Cardiac muscle cell (in vitro differentiated cells and primary cell): ENCODE data around the gene RRAGB. TPM values are rescaled to one million over a fixed set of nuclear protein-coding genes. Genes with fewer than 3 reads are reported as not detected.

Experiments used
- DNase-seq, 2 donors: peaks; one replicate each; pipeline versions ENCODE4 v3.0.0 to v3.0.0-alpha.2; 2010 to 2017; ENCODE audit warnings: low read depth in 1 of 2, low spot score in 1 of 2
- H3K27ac ChIP-seq: fragments of 200-600 bp; sonication (generic); 2 replicates; pipeline ENCODE4 v1.5.1; 2016
- H3K27me3 ChIP-seq: fragments of 200-600 bp; sonication (generic); 2 replicates; pipeline ENCODE4 v1.6.0; 2016; ENCODE audit warnings: control low read depth
- H3K36me3 ChIP-seq: fragments of 200-600 bp; sonication (generic); 2 replicates; pipeline ENCODE4 v1.5.1; 2016; ENCODE audit warnings: control low read depth
- H3K4me1 ChIP-seq: fragments of 200-600 bp; sonication (generic); 2 replicates; pipeline ENCODE4 v1.8.1; 2017; ENCODE audit warnings: low read depth, mild to moderate bottlenecking, mixed run types
- H3K4me3 ChIP-seq: fragments of 200-600 bp; sonication (generic); 2 replicates; pipeline ENCODE4 v1.5.1; 2016; ENCODE audit warnings: mild to moderate bottlenecking
- H3K9me3 ChIP-seq: fragments of 200-600 bp; sonication (generic); 2 replicates; pipeline ENCODE4 v1.5.1; 2017; ENCODE audit warnings: low read depth, mild to moderate bottlenecking, control low read depth
- polyA plus RNA-seq: library from polyadenylated mRNA; unstranded; fragments of >200 nt; fragmentation: Nextera tagmentation; extraction: Ambion mirVana; gene quantifications from 2 replicates; pipeline ENCODE4 v1.2.1, GENCODE V29; 2016
- total RNA-seq: library from RNA; depleted of rRNA; stranded (reverse); fragments of >200 nt; gene quantifications from 2 replicates; pipeline ENCODE4 v1.2.3, GENCODE V29; 2016
- TF ChIP-seq, protein P1 (sequence below): IDR thresholded peaks from 2 replicates; pipeline ENCODE4 v1.5.1; 2012; ENCODE audit warnings: low read depth, mild to moderate bottlenecking, low read length

RRAGB gene
- total and polyA plus RNA-seq, 2 experiments from 2014 or later, result 38.3 to 44.4 TPM

DNA sequence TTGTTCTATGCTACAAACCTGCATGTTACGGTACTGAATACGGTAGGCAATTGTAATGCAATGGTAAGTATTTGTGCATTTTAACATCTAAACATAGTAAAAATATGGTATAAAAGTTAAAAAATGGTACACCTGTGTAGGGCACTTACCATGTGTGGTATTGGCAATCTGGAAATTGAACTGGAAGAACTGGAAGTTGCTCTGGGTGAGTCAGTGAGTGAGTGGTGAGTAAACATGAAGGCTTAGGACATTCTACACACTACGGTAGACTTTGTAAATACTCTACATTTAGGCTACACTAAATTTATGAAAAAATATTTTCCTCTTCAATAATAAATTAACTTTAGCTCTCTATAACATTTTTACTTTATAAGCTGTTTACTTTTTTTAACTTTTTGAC, 78.9 kb downstream of the RRAGB start:
- Histone ChIP-seq H3K4me3 (no peak overlapping the region), H3K27me3 (no peaks in the 10 kb centered on the region)
- TF ChIP-seq, protein P1, sequence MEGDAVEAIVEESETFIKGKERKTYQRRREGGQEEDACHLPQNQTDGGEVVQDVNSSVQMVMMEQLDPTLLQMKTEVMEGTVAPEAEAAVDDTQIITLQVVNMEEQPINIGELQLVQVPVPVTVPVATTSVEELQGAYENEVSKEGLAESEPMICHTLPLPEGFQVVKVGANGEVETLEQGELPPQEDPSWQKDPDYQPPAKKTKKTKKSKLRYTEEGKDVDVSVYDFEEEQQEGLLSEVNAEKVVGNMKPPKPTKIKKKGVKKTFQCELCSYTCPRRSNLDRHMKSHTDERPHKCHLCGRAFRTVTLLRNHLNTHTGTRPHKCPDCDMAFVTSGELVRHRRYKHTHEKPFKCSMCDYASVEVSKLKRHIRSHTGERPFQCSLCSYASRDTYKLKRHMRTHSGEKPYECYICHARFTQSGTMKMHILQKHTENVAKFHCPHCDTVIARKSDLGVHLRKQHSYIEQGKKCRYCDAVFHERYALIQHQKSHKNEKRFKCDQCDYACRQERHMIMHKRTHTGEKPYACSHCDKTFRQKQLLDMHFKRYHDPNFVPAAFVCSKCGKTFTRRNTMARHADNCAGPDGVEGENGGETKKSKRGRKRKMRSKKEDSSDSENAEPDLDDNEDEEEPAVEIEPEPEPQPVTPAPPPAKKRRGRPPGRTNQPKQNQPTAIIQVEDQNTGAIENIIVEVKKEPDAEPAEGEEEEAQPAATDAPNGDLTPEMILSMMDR, result no peak

DNA sequence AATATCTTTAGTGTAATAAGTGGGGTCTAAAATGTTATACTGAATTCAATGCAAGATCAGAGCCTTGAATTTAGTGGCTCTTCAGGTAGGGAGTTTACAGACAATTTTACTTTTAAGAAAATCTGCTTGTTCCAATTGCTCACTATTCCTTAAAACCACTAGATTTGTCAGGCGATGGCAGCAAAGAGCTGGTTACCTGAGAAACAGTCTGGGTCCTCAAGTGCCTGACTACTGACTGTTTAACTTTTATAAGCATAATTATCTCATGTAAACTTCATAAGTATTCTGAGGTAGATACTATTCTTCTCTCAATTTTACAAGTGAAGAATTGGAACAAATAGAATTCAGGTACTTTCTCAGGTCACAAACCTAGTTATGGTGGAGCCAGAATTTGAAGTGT, 84.3 kb downstream of the RRAGB start:
- no peak overlapping the region for H3K27ac ChIP-seq
- H3K4me1 ChIP-seq, result no peaks in the 10 kb centered on the region

More for the DNA sequence above, 78.9 kb downstream of the RRAGB start:
- Histone ChIP-seq H3K4me1 (no peaks in the 10 kb centered on the region), H3K27ac (no peak overlapping the region), H3K9me3 (no peaks in the 10 kb centered on the region), H3K36me3 (no peaks in the 10 kb centered on the region)
- DNase-seq, result no peak

More for the DNA sequence above, 84.3 kb downstream of the RRAGB start:
- no peaks in the 10 kb centered on the region for H3K9me3 ChIP-seq
- H3K36me3 ChIP-seq, result no peaks in the 10 kb centered on the region
- H3K27me3 ChIP-seq, result no peaks in the 10 kb centered on the region
- DNase-seq, result no peak
- TF ChIP-seq, protein P1, result no peak
- H3K4me3 ChIP-seq, result no peak overlapping the region

Other genes with a start within 250 kb of the RRAGB start
- gene USP51, start 227.9 kb upstream of the RRAGB start, total RNA-seq, result 4.8 and 7.3 TPM in 2 replicates
- 1.4 and 2.6 TPM in 2 replicates for gene USP51, start 227.9 kb upstream of the RRAGB start, polyA plus RNA-seq
- not detected in 2 replicates for gene FOXR2, start 94.3 kb upstream of the RRAGB start, total RNA-seq
- not detected in 2 replicates for gene FOXR2, start 94.3 kb upstream of the RRAGB start, polyA plus RNA-seq